GM21717 (cell line): ENCODE data around the gene DYNC2LI1.

Experiments
- ATAC-seq: cut with Tn5 transposase; IDR thresholded peaks from one replicate; pipeline ENCODE4 v1.9.1; 2021; ENCODE audit warnings: mild to moderate bottlenecking, moderate library complexity; ENCODE audit not compliant: unreplicated experiment

DYNC2LI1 gene

DNA sequence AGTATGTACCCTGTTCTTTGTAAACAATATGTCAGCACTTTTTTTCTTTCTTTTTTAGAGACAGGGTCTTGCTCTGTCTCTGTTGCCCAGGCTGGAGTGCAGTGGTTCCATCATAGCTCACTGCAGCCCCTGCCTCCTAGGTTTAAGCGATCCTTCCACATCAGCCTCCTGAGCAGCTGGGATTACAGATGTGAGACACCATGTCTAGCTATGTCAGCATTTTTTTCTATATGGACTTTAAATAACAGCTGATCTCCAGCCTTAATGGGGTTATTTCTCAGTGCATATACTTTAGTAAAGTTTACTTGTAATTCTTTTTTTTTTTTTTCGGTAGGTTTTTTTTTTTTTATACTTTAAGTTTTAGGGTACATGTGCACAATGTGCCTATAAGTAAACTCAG is 38.2 kb downstream of the DYNC2LI1 start:
- ATAC-seq: no peak

DNA sequence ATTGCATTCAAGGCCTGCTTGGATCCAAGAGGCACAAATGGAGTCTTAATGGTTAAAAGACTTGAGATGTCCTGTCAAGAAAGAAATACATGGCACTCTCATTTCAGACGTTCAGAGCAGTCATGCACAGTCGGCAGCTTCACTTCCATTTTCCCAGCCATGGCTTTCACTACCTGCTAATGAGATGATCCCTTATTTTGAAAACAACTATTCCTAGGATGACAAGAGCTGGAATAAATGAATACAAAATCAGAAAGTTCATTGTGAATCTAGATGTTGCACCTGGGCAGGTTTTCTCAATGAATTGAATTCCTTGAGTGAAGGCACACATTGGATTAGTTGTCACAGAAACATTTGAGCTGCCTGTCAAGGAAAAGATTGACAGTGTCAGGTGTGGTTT is 39.1 kb downstream of the DYNC2LI1 start:
- no peak for ATAC-seq

DNA sequence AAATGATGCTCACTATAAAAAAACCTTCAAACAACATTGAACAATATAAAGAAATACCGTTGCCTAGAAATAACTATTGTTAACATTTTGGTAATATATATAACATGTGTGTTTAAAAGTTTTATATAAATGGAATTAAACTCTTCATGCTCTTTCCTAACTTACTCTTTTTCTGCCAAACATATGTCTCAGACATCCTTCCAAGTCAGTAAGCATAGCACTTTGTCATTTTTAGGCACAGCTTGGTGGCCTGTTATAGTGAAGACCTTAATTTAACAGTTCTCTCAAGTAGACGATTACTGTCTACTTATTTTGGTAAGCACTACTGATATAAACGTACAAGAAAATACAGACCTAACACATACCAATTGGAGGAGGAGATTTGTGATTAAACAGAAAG is 40.9 kb downstream of the DYNC2LI1 start:
- ATAC-seq: no peak

DNA sequence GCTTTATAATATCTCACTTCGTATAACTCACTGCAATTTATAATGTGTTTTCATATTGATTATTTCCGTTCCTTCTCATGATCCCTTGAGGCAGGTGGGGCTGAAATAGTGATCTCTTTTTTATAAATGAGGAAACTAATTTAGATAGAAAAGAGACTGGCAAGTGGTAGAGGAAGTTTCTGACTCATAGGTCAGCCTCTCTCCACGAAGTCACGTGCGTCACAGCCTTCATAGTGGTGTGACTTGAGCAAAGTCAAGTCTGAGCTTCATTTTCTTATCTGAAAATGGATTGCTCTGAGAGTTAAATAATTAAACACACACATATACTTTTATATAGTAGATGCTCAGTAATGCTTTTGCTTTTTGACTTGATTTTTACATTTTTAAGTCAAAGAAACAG is 44.9 kb downstream of the DYNC2LI1 start:
- no peak for ATAC-seq

DNA sequence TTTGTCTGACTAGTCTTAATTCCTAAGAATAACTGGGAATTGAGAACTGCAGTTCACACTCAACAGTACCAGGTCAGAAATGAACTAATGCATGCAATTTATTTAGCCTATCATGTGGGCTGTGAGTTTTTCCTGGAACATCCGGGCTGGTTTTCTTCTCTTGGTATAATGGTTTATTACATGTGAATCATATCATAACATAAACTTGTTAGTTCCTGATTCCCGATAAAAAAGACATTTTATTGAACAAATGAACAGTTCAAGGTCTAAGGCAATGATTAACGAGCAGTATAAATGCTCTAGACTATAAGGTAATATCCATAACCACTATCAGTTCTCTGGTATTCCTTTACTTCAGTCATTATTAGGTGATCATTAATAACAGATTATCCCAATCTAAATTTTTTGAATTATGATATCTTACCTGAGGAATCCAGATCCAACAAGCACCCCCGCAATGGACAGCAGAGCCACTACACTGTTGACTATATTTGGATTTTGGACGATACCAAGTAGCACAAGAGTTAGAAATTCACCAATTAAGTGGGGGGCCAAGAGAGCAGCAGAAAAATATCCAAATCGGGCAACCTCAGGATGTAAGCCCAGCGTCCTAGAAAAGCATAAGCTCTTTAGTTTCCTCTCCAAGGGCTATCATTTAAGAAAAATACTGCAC is 45.8 kb downstream of the DYNC2LI1 start:
- no peak for ATAC-seq

DNA sequence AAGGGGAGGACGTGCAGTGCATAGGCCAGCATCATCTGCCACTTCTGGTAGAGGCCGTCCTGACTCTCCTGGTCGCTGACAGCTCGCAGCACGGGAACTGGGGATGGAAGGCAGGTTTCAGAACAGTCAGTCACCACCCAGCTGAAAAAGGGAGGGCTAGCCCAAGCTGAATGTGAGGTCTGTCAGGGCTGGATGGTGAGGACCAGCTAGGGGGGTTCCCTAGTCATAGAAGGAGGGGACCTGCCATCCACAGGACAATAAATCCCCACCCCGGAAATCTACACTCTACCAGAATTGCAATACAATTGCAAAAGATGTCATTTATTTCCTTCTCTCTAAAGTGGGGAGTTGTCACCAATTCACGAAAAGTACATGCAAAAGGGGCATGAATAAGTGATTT is 49.0 kb downstream of the DYNC2LI1 start:
- no peak for ATAC-seq

DNA sequence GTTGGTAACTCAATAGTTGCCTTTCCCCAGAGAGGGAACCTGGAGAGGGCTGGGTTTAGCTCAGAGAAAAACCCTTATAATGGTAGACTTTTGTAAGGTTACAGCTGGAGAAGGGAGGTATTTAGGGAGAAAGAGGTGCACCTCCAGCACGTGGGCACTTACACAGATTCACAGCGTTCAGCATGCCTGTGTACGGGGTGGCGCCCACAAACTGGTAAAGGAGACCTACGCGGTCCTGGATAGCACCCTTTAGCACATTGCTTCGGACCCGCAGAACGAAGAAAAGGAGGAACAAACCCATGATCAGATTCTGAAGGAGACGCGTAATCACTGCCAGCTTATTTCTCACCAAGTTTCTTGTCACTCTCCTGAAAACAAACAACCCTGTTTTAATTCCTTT is 49.9 kb downstream of the DYNC2LI1 start:
- ATAC-seq: no peak

DNA sequence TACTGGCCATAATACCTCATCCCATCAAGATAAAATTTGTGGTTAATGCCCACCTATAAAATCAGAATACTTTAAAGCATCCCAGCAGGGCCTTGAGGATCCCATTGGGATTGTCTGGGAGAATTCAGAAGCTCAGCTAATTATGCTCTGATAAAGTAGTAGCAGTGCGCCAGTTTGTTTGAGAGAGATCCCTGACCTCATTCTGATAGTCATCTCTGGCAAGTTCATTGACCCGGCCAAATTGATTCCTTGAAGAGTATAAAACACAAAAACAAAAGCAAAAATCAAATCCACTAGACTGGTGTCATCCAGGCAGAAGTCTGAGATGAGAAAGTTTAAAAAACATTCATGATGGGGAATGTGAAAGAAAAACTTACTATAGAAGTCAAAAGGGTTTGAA is 50.7 kb downstream of the DYNC2LI1 start:
- ATAC-seq: no peak

DNA sequence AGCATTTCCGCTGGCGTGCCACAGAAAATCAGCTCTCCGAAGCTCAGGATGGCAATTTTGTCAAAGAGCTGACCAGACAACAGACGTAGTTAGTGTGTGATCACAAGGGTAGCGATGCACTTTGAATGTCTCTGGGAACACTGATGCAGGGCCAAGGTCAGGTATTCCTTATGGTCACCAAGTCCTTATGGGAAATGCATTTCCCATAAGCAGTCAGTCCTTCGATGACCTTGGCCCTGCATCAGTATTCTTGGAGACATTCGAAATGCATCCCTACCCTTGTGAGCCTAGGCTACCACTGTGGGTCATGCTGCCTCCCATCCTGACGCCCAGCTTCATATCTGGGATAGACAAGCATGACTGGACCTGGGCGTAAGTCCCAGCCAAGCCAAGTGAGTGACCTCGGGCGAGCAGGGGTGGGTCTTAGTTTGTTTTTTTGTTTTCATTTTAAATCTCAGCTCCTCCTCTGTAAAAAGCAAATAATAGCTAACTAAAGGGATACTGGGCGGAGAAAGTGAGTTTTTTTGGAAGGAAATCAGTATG is 51.2 kb downstream of the DYNC2LI1 start:
- ATAC-seq: no peak

DNA sequence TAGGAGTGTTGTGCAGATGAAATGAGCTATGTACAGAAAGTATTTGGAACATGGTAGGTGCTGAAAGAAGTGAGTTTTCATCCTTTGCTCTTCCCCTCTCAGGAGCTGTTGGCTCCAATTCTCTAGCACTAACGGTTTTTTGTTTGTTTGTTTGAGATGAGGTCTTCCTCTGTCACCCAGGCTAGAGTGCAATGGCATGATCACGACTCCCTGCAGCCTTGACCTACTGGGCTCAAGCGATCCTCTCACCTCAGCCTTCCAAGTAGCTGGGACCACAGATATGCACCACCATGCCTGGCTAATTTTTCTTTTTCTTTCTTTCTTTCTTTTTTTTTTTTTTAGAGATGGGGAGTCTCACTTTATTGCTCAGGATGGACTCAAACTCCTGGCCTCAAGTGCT is 52.0 kb downstream of the DYNC2LI1 start:
- no peak for ATAC-seq

DNA sequence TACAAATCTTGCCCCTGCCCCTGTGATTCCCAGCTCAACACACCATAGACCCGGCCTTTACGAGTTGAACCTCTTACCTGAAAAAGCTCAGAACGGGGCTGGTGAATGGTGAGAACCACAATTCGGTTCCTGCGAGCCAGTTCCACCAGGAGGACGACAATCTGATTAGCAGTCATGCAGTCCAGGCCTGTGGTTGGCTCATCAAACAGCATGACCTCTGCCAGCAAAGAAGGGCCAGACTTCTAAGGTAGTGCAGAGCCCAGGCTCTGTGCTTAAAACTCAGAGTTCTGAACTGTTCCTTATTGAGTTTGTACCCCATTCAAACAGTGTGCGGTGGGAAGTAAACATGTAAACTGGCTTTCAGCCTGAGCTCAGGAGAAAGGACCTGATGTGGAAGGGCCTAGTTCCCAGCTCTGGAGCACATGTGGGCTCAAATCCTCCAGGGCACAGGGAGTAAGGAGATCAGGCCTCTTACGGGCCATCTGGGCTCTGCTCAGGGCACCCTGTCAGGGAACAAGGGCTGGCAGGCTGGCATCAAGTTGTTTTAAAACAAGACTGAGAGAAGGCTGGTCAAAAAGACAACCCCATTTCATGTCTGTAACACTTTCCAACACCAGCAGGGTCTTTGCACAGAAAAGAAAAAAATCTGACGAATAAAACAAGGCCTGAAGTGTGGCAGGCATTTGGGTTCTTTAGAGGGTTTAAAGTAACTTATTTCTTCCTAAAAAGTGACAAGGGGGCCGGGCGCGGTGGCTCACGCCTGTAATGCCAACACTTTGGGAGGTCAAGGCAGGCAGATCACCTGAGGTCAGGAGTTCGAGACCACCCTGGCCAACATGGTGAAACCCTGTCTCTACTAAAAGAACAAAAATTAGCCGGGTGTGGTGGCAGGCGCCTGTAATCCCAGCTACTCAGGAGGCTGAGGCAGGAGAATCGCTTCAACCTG is 52.7 kb downstream of the DYNC2LI1 start:
- ATAC-seq: no peak

DNA sequence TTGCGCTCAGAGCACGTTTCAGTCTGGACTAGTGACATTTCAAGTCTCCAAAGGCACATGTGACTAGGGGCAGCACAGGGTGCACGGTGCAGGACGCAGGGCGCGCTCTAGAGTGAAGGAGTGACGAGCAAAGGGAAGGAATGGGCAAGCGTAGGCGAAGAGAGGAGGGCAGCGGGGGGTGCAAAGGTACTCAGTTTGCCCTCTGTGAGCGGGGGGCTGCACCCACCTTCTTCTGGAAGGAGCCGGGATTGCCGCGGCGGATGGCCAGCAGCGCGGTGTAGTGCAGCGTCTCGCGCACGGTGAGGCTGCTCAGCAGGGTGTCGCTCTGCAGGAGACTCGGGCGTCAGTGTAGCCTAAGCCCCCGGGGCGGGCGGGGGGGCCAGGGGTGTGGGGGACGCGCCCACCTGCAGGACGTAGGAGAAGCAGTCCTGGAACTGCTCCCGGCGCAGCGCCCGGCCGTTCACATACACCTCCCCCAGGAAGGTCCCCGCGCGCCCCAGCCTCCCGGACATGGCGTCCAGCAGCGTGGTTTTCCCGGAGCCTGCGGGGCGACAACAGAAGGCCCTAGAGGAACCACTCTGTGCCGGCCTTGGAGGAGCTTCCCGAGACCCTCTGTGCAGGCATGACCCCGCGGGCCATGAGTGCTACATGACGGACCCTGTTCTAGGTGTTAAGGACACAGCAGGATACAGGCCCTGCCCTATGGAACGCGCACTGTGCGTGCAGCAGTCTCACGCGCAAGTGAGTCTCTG is 57.9 kb downstream of the DYNC2LI1 start:
- no peak for ATAC-seq

DNA sequence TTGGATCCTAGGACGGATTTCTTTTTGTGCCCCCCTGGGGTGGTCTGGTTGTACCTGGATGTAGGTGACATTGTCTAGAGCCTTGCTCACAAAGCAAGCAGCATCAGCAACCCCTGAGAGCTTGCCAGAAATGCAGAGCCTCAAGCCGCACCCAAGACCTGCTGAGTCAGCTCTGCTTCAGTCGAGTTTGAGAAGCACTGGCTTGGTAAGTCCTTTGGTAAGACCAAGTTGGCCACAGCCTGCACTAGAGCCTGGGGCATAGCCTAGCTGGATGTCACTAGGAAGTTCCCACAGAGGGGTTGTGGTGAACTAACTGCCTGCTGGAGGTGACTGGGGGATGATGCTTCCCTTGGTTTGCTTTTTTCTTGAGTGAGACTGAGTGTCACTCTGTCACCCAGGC is 58.6 kb downstream of the DYNC2LI1 start:
- ATAC-seq: no peak

DNA sequence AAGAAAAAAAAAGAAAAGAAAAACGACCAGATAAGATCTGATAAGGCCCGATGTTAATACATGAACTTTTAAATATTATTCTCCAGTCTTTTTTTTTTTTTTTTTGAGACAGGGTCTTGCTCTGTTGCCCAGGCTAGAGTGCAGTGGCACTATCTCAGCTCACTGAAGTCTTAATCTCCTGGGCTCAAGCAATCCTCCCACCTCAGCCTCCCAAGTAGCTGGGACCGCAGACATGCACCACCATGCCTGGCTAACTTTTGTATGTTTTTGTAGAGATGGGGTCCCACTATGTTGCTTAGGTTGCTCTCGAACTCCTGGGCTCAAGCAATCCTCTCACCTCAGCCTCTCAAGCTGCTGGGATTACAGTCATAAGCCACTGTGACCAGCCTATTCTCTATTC is 63.2 kb downstream of the DYNC2LI1 start:
- ATAC-seq: no peak

DNA sequence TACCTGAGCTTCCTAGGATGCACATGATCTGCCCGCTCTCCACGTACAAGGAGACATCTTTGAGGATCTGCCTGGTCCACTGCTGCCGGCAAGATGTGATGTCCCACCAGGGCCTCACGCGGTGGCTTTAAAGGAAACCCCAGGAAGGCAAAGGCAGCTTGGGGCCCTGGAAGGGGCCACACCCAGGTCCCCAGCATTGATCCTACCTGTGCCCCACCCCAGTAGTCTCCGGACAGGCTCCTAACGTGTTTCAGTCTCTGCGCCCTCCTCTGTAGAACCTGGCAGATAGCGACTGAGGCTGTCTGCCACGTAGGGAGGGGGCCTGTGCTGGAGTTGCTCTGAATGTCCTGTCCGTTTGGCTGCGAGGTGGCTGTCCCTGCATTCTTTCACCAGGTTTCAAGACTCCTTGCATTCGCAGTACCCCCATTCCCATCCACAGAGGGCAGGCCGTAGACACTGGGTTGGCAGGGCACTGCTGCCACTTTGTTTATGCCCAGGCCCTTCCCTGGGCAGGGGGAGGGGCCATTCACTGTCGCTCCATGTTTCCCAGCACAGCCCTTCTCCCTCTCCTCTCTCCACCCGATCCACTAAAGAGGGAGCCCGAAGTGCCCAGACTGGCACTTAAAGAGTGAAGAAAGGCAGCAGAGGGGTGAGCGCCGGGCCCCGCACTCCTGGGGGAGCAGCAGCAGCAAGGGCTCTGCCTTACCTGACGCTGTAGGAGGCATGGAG is 64.2 kb downstream of the DYNC2LI1 start:
- no peak for ATAC-seq

DNA sequence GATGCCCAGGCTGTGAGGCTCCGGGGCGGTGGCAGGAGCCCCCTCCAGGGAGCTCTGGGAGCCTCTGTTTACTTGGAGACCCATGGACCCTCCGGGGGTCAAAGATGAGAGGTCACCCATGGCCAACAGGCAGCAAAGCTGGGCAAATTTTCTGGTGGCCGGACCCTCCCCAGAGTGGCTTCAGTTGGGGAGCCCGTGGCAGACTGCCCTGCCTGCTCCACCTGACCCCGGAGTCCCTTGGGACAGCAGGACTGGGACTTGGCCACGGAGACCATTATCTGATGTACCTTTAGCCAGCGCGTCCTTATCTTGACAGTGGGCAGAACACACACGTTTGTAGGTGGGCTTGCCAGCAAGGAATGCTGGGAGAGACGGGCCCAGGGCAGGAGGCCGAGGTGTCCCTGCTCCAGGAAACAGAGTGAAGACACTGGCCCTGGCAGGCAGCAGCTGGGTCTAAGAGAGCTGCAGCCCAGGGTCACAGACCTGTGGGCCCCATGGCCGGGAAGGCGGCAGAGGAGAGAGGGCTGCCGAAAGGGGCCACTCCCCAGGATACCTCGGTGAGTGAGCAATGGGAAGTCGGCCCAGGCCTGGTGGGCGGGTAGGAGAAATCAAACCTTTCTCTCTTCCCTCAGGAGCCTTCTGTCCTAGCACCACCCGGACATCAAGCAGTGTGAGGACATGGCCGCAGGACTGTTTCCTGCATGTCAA is 64.9 kb downstream of the DYNC2LI1 start, which contains the start of the genes ABCG5 and ABCG8:
Gene ABCG5 (minus strand): TSS at position 280 of the 708 bp plus-strand sequence. CDS start 160 bp downstream, at position 120.
Gene ABCG8 (plus strand): TSS at position 412 of the 708 bp plus-strand sequence. CDS start 83 bp downstream, at position 495.
- no peak for ATAC-seq

DNA sequence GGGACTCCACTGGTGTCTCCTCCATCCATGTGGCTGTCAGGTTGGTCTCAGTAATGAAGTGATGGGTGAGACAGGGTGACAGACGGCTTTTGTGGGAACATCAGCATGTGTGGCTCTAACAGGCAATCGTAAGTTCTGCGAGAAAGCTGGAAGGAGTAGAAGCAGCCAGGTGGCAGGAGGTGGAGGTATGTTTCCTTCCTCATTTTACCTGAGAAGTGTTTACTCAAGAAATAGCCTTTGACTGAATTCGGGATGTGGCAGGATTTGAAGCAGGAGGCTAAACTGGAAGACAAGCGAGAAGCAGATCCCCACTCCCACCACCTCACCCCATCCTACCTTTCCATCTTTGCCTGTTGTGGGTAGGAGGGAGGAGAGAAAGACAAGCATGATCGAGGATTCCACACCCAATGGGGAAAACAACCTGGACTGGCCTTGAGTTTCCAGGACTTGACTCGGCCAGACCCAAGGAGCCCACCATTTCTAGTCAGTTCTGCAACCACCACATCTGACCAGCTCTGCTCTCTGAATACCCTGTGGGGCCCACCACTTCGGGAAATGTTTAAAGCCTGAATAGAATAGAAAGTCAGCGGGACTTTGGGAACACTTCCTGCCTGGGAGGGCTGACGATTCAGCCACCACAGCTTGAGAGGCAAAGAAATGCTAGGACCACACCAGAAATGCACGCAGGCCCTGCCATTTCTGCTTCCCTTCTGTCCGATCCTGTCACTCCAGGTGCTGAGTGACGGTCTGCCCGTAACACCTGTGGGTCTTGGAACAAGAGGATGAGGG is 66.1 kb downstream of the DYNC2LI1 start:
- ATAC-seq: no peak

DNA sequence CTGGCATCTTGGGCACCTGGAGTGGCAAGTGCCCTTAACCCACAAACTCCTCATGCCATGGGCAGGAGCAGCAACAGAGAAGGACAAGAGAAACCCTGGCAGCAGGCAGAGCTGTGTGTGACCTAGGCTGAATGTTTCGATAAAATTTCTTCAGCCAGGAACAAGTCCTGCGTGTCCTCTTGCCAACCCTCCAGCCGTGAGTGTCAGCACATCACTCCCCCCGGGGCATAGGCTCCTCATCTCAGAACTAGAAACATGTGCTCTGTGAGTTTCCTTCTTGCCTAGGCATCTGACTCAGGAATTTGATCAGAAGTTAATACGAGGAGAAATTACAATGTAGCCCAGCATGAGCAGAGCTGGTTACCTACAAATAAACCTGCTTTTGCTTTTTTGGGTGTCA is 67.1 kb downstream of the DYNC2LI1 start:
- ATAC-seq: no peak
